Measurements from ENCODE around the gene CTNNA3.
"Not testable (repeated sequence)": the region's sequence is repeated elsewhere in the genome, so short reads cannot be mapped to it uniquely, and the experiment has no call there.

CTNNA3 gene

GRCh38 chr10:67386841-67387533, 309.0 kb downstream of the CTNNA3 start:
- not testable (repeated sequence) for H3K9me3 ChIP-seq (ENCODE audit: control insufficient read depth in 1 of 2, low read length in 2 of 2); H3K27ac ChIP-seq (ENCODE audit: low read depth, low read length); H3K9ac ChIP-seq (ENCODE audit: low read depth in 1 of 2, low read length in 2 of 2); H3K27me3 ChIP-seq (ENCODE audit: control insufficient read depth in 1 of 2, insufficient read depth in 2 of 2, low read length in 2 of 2); H3K4me1 ChIP-seq (ENCODE audit: control insufficient read depth in 1 of 2, insufficient read depth in 2 of 2, low read length in 2 of 2); H3K4me3 ChIP-seq (ENCODE audit: low read depth in 1 of 2, low read length in 2 of 2); H3K36me3 ChIP-seq (ENCODE audit: control insufficient read depth in 1 of 2, insufficient read depth in 2 of 2, low read length in 2 of 2)

GRCh38 chr10:67386260-67386659, 309.7 kb downstream of the CTNNA3 start:
- no peaks in the 10 kb centered on the region for H3K4me1 ChIP-seq (ENCODE audit: control insufficient read depth in 1 of 2, insufficient read depth in 2 of 2, low read length in 2 of 2)
- H3K27ac ChIP-seq (ENCODE audit: low read depth, low read length), result no peak overlapping the region

GRCh38 chr10:67385566-67385965, 310.4 kb downstream of the CTNNA3 start:
- Histone ChIP-seq H3K27me3 (ENCODE audit: control insufficient read depth in 1 of 2, insufficient read depth in 2 of 2, low read length in 2 of 2) (no peaks in the 10 kb centered on the region), H3K36me3 (ENCODE audit: control insufficient read depth in 1 of 2, insufficient read depth in 2 of 2, low read length in 2 of 2) (no peaks in the 10 kb centered on the region)

More at GRCh38 chr10:67386260-67386659, 309.7 kb downstream of the CTNNA3 start:
- H3K9ac ChIP-seq (ENCODE audit: low read depth in 1 of 2, low read length in 2 of 2), result no peak overlapping the region
- no peaks in the 10 kb centered on the region for H3K9me3 ChIP-seq (ENCODE audit: control insufficient read depth in 1 of 2, low read length in 2 of 2)
- H3K36me3 ChIP-seq (ENCODE audit: control insufficient read depth in 1 of 2, insufficient read depth in 2 of 2, low read length in 2 of 2), result no peaks in the 10 kb centered on the region
- H3K27me3 ChIP-seq (ENCODE audit: control insufficient read depth in 1 of 2, insufficient read depth in 2 of 2, low read length in 2 of 2), result no peaks in the 10 kb centered on the region
- no peak overlapping the region for H3K4me3 ChIP-seq (ENCODE audit: low read depth in 1 of 2, low read length in 2 of 2)

GRCh38 chr10:67385089-67385488, 310.9 kb downstream of the CTNNA3 start:
- Histone ChIP-seq H3K9me3 (ENCODE audit: control insufficient read depth in 1 of 2, low read length in 2 of 2) (no peaks in the 10 kb centered on the region), H3K36me3 (ENCODE audit: control insufficient read depth in 1 of 2, insufficient read depth in 2 of 2, low read length in 2 of 2) (no peaks in the 10 kb centered on the region), H3K4me1 (ENCODE audit: control insufficient read depth in 1 of 2, insufficient read depth in 2 of 2, low read length in 2 of 2) (no peaks in the 10 kb centered on the region), H3K9ac (ENCODE audit: low read depth in 1 of 2, low read length in 2 of 2) (no peak overlapping the region), H3K27ac (ENCODE audit: low read depth, low read length) (no peak overlapping the region), H3K27me3 (ENCODE audit: control insufficient read depth in 1 of 2, insufficient read depth in 2 of 2, low read length in 2 of 2) (no peaks in the 10 kb centered on the region), H3K4me3 (ENCODE audit: low read depth in 1 of 2, low read length in 2 of 2) (no peak overlapping the region)

More at GRCh38 chr10:67385566-67385965, 310.4 kb downstream of the CTNNA3 start:
- Histone ChIP-seq H3K9ac (ENCODE audit: low read depth in 1 of 2, low read length in 2 of 2) (no peak overlapping the region), H3K4me3 (ENCODE audit: low read depth in 1 of 2, low read length in 2 of 2) (no peak overlapping the region), H3K9me3 (ENCODE audit: control insufficient read depth in 1 of 2, low read length in 2 of 2) (no peaks in the 10 kb centered on the region), H3K27ac (ENCODE audit: low read depth, low read length) (no peak overlapping the region), H3K4me1 (ENCODE audit: control insufficient read depth in 1 of 2, insufficient read depth in 2 of 2, low read length in 2 of 2) (no peaks in the 10 kb centered on the region)

- Histone ChIP-seq H3K9me3 (ENCODE audit: control insufficient read depth in 1 of 2, low read length in 2 of 2) (no peaks in the 10 kb centered on the region), H3K27ac (ENCODE audit: low read depth, low read length) (no peak overlapping the region), H3K9ac (ENCODE audit: low read depth in 1 of 2, low read length in 2 of 2) (no peak overlapping the region), H3K27me3 (ENCODE audit: control insufficient read depth in 1 of 2, insufficient read depth in 2 of 2, low read length in 2 of 2) (no peaks in the 10 kb centered on the region), H3K4me1 (ENCODE audit: control insufficient read depth in 1 of 2, insufficient read depth in 2 of 2, low read length in 2 of 2) (no peaks in the 10 kb centered on the region), H3K36me3 (ENCODE audit: control insufficient read depth in 1 of 2, insufficient read depth in 2 of 2, low read length in 2 of 2) (no peaks in the 10 kb centered on the region), H3K4me3 (ENCODE audit: low read depth in 1 of 2, low read length in 2 of 2) (no peak overlapping the region)
Measured at GRCh38 chr10:67331121-67331910, 364.7 kb downstream of the CTNNA3 start.

GRCh38 chr10:67327626-67328535, 368.1 kb downstream of the CTNNA3 start:
- H3K9me3 ChIP-seq (ENCODE audit: control insufficient read depth in 1 of 2, low read length in 2 of 2), result peaks cover 0 to 5% of the 10 kb centered on the region in 2 donors

GRCh38 chr10:67319976-67320375, 376.0 kb downstream of the CTNNA3 start:
- Histone ChIP-seq H3K9ac (ENCODE audit: low read depth in 1 of 2, low read length in 2 of 2) (no peak overlapping the region), H3K4me1 (ENCODE audit: control insufficient read depth in 1 of 2, insufficient read depth in 2 of 2, low read length in 2 of 2) (no peaks in the 10 kb centered on the region), H3K27ac (ENCODE audit: low read depth, low read length) (no peak overlapping the region), H3K4me3 (ENCODE audit: low read depth in 1 of 2, low read length in 2 of 2) (no peak overlapping the region), H3K36me3 (ENCODE audit: control insufficient read depth in 1 of 2, insufficient read depth in 2 of 2, low read length in 2 of 2) (no peaks in the 10 kb centered on the region), H3K27me3 (ENCODE audit: control insufficient read depth in 1 of 2, insufficient read depth in 2 of 2, low read length in 2 of 2) (no peaks in the 10 kb centered on the region), H3K9me3 (ENCODE audit: control insufficient read depth in 1 of 2, low read length in 2 of 2) (peaks cover 0 to 5% of the 10 kb centered on the region in 2 donors)

More at GRCh38 chr10:67327626-67328535, 368.1 kb downstream of the CTNNA3 start:
- H3K4me1 ChIP-seq (ENCODE audit: control insufficient read depth in 1 of 2, insufficient read depth in 2 of 2, low read length in 2 of 2), result no peaks in the 10 kb centered on the region
- H3K27me3 ChIP-seq (ENCODE audit: control insufficient read depth in 1 of 2, insufficient read depth in 2 of 2, low read length in 2 of 2), result no peaks in the 10 kb centered on the region
- H3K4me3 ChIP-seq (ENCODE audit: low read depth in 1 of 2, low read length in 2 of 2), result no peak overlapping the region
- H3K36me3 ChIP-seq (ENCODE audit: control insufficient read depth in 1 of 2, insufficient read depth in 2 of 2, low read length in 2 of 2), result no peaks in the 10 kb centered on the region
- no peak overlapping the region for H3K9ac ChIP-seq (ENCODE audit: low read depth in 1 of 2, low read length in 2 of 2)
- no peak overlapping the region for H3K27ac ChIP-seq (ENCODE audit: low read depth, low read length)

GRCh38 chr10:67308912-67309311, 387.1 kb downstream of the CTNNA3 start:
- Histone ChIP-seq H3K4me3 (ENCODE audit: low read depth in 1 of 2, low read length in 2 of 2) (no peak overlapping the region), H3K27ac (ENCODE audit: low read depth, low read length) (no peak overlapping the region), H3K9ac (ENCODE audit: low read depth in 1 of 2, low read length in 2 of 2) (no peak overlapping the region)

GRCh38 chr10:67306588-67307205, 389.3 kb downstream of the CTNNA3 start:
- H3K4me3 ChIP-seq (ENCODE audit: low read depth in 1 of 2, low read length in 2 of 2), result no peak overlapping the region
- no peak overlapping the region for H3K9ac ChIP-seq (ENCODE audit: low read depth in 1 of 2, low read length in 2 of 2)
- H3K27me3 ChIP-seq (ENCODE audit: control insufficient read depth in 1 of 2, insufficient read depth in 2 of 2, low read length in 2 of 2), result no peaks in the 10 kb centered on the region
- H3K9me3 ChIP-seq (ENCODE audit: control insufficient read depth in 1 of 2, low read length in 2 of 2), result no peaks in the 10 kb centered on the region
- H3K4me1 ChIP-seq (ENCODE audit: control insufficient read depth in 1 of 2, insufficient read depth in 2 of 2, low read length in 2 of 2), result no peaks in the 10 kb centered on the region
- no peaks in the 10 kb centered on the region for H3K36me3 ChIP-seq (ENCODE audit: control insufficient read depth in 1 of 2, insufficient read depth in 2 of 2, low read length in 2 of 2)
- H3K27ac ChIP-seq (ENCODE audit: low read depth, low read length), result no peak overlapping the region

More at GRCh38 chr10:67308912-67309311, 387.1 kb downstream of the CTNNA3 start:
- Histone ChIP-seq H3K36me3 (ENCODE audit: control insufficient read depth in 1 of 2, insufficient read depth in 2 of 2, low read length in 2 of 2) (no peaks in the 10 kb centered on the region), H3K27me3 (ENCODE audit: control insufficient read depth in 1 of 2, insufficient read depth in 2 of 2, low read length in 2 of 2) (no peaks in the 10 kb centered on the region), H3K4me1 (ENCODE audit: control insufficient read depth in 1 of 2, insufficient read depth in 2 of 2, low read length in 2 of 2) (no peaks in the 10 kb centered on the region), H3K9me3 (ENCODE audit: control insufficient read depth in 1 of 2, low read length in 2 of 2) (no peaks in the 10 kb centered on the region)

Data from duodenal mucosa (tissue), 2 donors.